Ovary (tissue), 9 donors: Measurements from ENCODE around the gene C1QTNF1. TPM values are rescaled to one million over a fixed set of nuclear protein-coding genes. Genes with fewer than 3 reads are reported as not detected.

Experiments used
- DNase-seq, 5 donors: peaks; one replicate each; pipeline ENCODE4 v3.0.0-alpha.2; 2019 to 2020
- H3K27ac ChIP-seq, 2 donors: fragments of 200-600 bp; one replicate each; pipeline versions ENCODE4 v1.5.1 to v1.8.0; 2019 to 2022
- H3K27me3 ChIP-seq: fragments of 200-600 bp; one replicate; pipeline ENCODE4 v1.8.0; 2022
- H3K36me3 ChIP-seq: fragments of 200-600 bp; sonication (generic); one replicate; pipeline ENCODE4 v1.5.1; 2019
- H3K4me1 ChIP-seq: one replicate; pipeline ENCODE4 v1.8.1; 2013; ENCODE audit warnings: mild to moderate bottlenecking, moderate library complexity; ENCODE audit not compliant: insufficient read depth
- H3K4me3 ChIP-seq: fragments of 200-600 bp; sonication (generic); one replicate; pipeline ENCODE4 v1.5.1; 2017
- H3K9me3 ChIP-seq, 2 donors: fragments of 200-600 bp in 1 of 2; sonication (generic) in 1 of 2; one replicate each; pipeline versions ENCODE4 v1.5.1 to v1.8.1; 2013 to 2019; ENCODE audit warnings: mild to moderate bottlenecking in 1 of 2, moderate library complexity in 1 of 2
- EP300 ChIP-seq: sonication (generic); formaldehyde crosslinking; IDR thresholded peaks from one replicate; pipeline ENCODE4 v1.6.1; 2017; ENCODE audit warnings: antibody characterized with exemption
- POLR2A ChIP-seq: fragments of 450-650 bp; IDR thresholded peaks from one replicate; pipeline ENCODE4 v1.6.1; 2017; ENCODE audit warnings: antibody characterized with exemption, mild to moderate bottlenecking, moderate library complexity
- WGBS, 3 donors: extraction: QIAGEN DNeasy Blood & Tissue Kit in 1 of 3; methylation state at CpG; one replicate each; pipeline versions ENCODE4 v1.1.5 to v1.1.7; 2013 to 2017; 5-methylcytosine and 5-hydroxymethylcytosine counted together
- intact Hi-C, 4 donors: fragments of 100-400 bp; cut with DNase I; formaldehyde crosslinking; loops; one replicate each; pipeline versions ENCODE4 v1.11.0 to v1.15.1; 2022 to 2023
- polyA plus RNA-seq, 2 donors: library from polyadenylated mRNA; stranded (reverse); fragments of 200-250 nt in 1 of 2; fragments of 350-450 nt in 1 of 2; fragmentation: Illumina TruSeq in 1 of 2; extraction: RNeasy Lipid Tissue Mini Kit (QIAGEN cat#74804) in 1 of 2; gene quantifications; one replicate each; pipeline ENCODE4 v1.2.3, GENCODE V29; 2013 to 2014
- total RNA-seq, 7 donors: library from RNA; depleted of rRNA in 2 of 7; stranded (reverse); fragments of >200 nt in 2 of 7; fragmentation: NEBNext Ultra II Directional in 3 of 7; extraction: Animal tissue kit (Norgen Biotek cat#: 25700) in 3 of 7; gene quantifications; one replicate each; pipeline versions ENCODE4 v1.1.0 to v1.2.4, GENCODE V29; 2016 to 2023
- TF ChIP-seq, protein P1 (sequence below), 3 donors: fragments of 450-650 bp in 2 of 3; fragments of 200-600 bp in 1 of 3; IDR thresholded peaks; one replicate each; pipeline versions ENCODE4 v1.5.1 to v1.8.0; 2016 to 2022; ENCODE audit warnings: antibody characterized with exemption in 3 of 3, mild to moderate bottlenecking in 1 of 3
- donor health status: DM: no; HTN: no; CAD: no; lungs with moderate emphysema.
- donor health status: DM: no; HTN: no; CAD: no.
- donor health status: Bipolar disorder and iron deficiency.
- donor health status: DM: yes; HTN: yes; CAD: no.
- donor health status: DM: no; HTN: no; CAD: no.
- donor health status: DM: yes; HTN: yes; CAD: no.

Gene C1QTNF1
- total and polyA plus RNA-seq, 9 donors: 17.9 to 85.9 (median 53.5) TPM

DNA sequence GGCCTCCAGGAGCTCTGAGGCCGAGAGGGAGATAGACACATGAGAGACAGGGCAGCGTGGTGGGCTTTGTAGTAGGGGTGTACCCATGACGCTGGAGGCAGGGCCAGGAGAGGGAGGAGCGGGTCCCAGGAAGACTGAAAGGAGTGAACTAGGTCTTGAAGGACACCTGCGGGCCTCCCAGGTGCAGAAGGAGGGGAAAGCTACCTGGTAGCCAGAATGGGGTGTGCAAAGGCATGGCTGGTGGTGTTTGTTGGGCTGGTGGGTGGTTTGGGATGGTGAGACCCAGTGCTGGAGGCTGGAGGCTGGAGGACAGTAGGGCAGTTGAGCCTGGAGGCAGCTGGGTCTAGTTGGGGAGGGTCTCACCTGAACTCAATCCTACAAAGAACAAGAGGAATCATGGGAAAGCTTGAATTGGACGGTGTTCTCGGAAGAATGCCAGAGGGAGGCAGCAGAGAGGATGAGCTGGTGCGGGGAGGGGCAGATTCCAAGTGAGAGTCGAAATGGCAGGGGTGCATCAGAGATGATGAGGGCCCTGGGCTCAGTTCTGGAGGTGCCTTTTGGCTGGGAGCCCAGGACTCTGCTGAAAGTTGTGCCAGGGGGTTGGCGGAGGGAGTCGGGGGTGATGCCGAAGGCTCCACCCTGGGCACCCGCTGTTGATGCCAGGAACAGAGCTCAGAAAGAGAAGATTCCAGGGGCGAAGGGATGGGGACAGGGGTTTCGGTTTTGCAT lies 21.2 kb downstream of the C1QTNF1 start:
- intact Hi-C loops: loop anchor here in 1 of 4 donors (5.0 kb wide), 1 partner anchor 42 kb away; no protein-coding TSS in a partner anchor
- Histone ChIP-seq H3K4me1 (peaks cover 2% of the 10 kb centered on the region), H3K27ac (no peak overlapping the region), H3K27me3 (no peaks in the 10 kb centered on the region), H3K9me3 (no peaks in the 10 kb centered on the region), H3K4me3 (no peak overlapping the region), H3K36me3 (no peaks in the 10 kb centered on the region)
- WGBS, 3 donors: 82 to 83% (median 82%) methylated on average over 15 of the region's 15 CpGs
- TF ChIP-seq, protein P1, sequence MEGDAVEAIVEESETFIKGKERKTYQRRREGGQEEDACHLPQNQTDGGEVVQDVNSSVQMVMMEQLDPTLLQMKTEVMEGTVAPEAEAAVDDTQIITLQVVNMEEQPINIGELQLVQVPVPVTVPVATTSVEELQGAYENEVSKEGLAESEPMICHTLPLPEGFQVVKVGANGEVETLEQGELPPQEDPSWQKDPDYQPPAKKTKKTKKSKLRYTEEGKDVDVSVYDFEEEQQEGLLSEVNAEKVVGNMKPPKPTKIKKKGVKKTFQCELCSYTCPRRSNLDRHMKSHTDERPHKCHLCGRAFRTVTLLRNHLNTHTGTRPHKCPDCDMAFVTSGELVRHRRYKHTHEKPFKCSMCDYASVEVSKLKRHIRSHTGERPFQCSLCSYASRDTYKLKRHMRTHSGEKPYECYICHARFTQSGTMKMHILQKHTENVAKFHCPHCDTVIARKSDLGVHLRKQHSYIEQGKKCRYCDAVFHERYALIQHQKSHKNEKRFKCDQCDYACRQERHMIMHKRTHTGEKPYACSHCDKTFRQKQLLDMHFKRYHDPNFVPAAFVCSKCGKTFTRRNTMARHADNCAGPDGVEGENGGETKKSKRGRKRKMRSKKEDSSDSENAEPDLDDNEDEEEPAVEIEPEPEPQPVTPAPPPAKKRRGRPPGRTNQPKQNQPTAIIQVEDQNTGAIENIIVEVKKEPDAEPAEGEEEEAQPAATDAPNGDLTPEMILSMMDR (IDR thresholded peaks at IDR 0.05): no peak
- no peak for TF ChIP-seq EP300
- TF ChIP-seq POLR2A: no peak
- DNase-seq: peak in 1 of 5 donors; percentile 38

DNA sequence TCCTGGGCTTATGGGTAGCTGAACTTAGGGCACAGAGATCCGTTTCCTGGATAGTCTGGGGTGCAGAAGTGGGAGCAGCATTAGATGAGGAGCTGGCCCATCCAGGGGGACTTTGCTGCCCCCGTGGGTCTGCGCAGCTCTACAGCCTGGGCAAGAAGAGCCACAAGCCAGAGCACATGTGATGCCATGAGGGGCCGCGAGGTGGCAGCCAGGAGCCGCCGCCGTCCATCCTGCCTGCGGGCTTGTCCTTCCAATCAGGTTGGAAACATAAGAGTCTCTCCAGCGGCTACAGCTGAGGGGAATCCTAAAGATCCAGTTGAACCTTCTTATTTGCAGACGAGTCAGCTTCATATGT lies 21.9 kb downstream of the C1QTNF1 start:
- WGBS, 3 donors: 9 to 16% (median 9%) methylated on average over 11 of the region's 11 CpGs
- no peak overlapping the region for H3K4me3 ChIP-seq
- H3K27ac ChIP-seq: no peak overlapping the region
- intact Hi-C loops: loop anchor here in 1 of 4 donors (5.0 kb wide), 1 partner anchor 41 kb away; no protein-coding TSS in a partner anchor
- peaks cover 2% of the 10 kb centered on the region for H3K4me1 ChIP-seq
- DNase-seq: peak; percentile 45 to 82 (median 68)
- TF ChIP-seq EP300 (no peak), POLR2A (no peak)
- TF ChIP-seq, protein P1 (IDR thresholded peaks at IDR 0.05): peak; percentile 72 to 82 (median 80)
- H3K27me3 ChIP-seq: no peaks in the 10 kb centered on the region
- no peaks in the 10 kb centered on the region for H3K36me3 ChIP-seq
- no peaks in the 10 kb centered on the region for H3K9me3 ChIP-seq

DNA sequence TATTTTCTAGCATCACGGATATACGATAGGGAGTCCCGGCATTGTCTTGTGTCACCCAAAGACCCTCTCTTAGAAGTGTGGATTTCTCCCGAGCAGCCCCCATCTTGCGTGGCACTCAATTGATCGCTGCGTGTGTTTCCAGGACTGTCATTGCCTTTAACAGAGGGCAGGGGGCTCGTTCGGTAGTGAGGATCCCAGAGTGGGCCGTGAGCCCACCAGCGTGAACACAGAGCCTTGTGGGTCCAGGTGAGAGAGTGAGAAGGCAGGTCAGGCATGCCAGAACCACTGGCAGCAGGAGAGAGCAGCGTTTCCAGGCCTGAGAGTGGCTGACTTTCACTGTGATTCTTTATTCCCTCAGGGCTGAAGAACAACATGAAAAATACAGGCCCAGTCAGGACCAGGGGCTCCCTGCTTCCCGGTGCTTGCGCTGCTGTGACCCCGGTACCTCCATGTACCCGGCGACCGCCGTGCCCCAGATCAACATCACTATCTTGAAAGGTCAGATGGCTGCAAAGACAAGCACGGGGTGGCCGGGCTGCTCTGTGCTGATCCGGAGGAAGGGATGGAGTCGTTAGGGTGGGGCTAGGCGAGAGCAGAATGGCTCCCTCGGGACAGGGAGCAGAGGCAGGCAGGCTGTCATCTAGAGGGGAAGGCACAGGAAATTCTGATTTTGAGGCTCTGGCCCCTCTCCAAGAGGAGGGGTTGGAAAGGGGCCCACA lies 22.4 kb downstream of the C1QTNF1 start:
- Histone ChIP-seq H3K27me3 (no peaks in the 10 kb centered on the region), H3K9me3 (no peaks in the 10 kb centered on the region), H3K27ac (no peak overlapping the region), H3K36me3 (no peaks in the 10 kb centered on the region), H3K4me3 (no peak overlapping the region), H3K4me1 (peaks cover 2% of the 10 kb centered on the region)
- intact Hi-C loops: loop anchor here in 1 of 4 donors (5.0 kb wide), 1 partner anchor 41 kb away; no protein-coding TSS in a partner anchor
- DNase-seq: peak in 1 of 5 donors; percentile 30
- TF ChIP-seq, protein P1 (IDR thresholded peaks at IDR 0.05): no peak
- no peak for TF ChIP-seq EP300
- TF ChIP-seq POLR2A: no peak
- 57 to 71% (median 69%) methylated on average over 25 of the region's 25 CpGs for WGBS, 3 donors

DNA sequence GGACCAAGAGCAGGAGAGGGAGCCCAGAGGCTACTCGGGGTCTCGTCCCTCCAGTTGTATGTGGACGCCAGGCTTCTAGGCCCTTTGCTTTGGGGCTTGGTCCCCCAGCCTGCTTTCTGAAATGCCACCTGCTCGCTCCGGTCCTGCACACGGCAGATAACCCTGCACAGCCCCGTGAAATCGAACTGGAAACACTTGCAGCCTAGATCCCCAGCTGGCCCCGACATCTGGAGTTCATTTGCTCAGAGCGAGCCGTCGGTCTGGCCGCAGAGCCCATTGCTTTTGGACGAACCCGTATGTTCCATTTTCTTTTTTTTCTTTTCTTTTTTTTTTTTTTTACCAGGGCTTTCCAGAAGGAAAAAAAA lies 22.9 kb downstream of the C1QTNF1 start:
- H3K27me3 ChIP-seq: no peaks in the 10 kb centered on the region
- H3K36me3 ChIP-seq: no peaks in the 10 kb centered on the region
- no peak for DNase-seq
- no peak overlapping the region for H3K4me3 ChIP-seq
- H3K27ac ChIP-seq: no peak overlapping the region
- peaks cover 2% of the 10 kb centered on the region for H3K4me1 ChIP-seq
- TF ChIP-seq, protein P1 (IDR thresholded peaks at IDR 0.05): no peak
- TF ChIP-seq EP300: no peak
- TF ChIP-seq POLR2A: no peak
- no peaks in the 10 kb centered on the region for H3K9me3 ChIP-seq
- 55 to 71% (median 55%) methylated on average over 15 of the region's 15 CpGs for WGBS, 3 donors
- intact Hi-C loops: loop anchor here in 1 of 4 donors (5.0 kb wide), 1 partner anchor 40 kb away; no protein-coding TSS in a partner anchor
